ENCODE measurements around the gene ATXN1. TPM values are rescaled to one million over a fixed set of nuclear protein-coding genes. Genes with fewer than 3 reads are reported as not detected.

Gene ATXN1
- polyA plus RNA-seq, 1 donor (not counting 4 experiments of a cell fraction or from before 2014, with no cell fraction given), result 9.7 TPM

- Histone ChIP-seq H3K27ac (ENCODE audit: control insufficient read depth, insufficient read depth, low read length) (no peak overlapping the region), H3K9me1 (ENCODE audit: control insufficient read depth, extremely low read depth, insufficient read depth, low read length) (no peaks in the 10 kb centered on the region), H3K36me3 (ENCODE audit: control insufficient read depth in 2 of 2, extremely low read depth in 1 of 2, insufficient read depth in 2 of 2, low read length in 2 of 2) (no peaks in the 10 kb centered on the region), H3K79me2 (ENCODE audit: control insufficient read depth, insufficient read depth, low read length) (no peaks in the 10 kb centered on the region), H3K4me2 (ENCODE audit: control insufficient read depth, extremely low read depth, insufficient read depth, low read depth, low read length) (no peak overlapping the region), H2AFZ (ENCODE audit: control insufficient read depth, low read length) (no peak overlapping the region), H3K9me3 (ENCODE audit: control insufficient read depth, low read depth, low read length) (no peaks in the 10 kb centered on the region), H3K27me3 (ENCODE audit: control insufficient read depth, extremely low read depth, insufficient read depth, low read length) (no peaks in the 10 kb centered on the region), H3K9ac (ENCODE audit: control insufficient read depth, extremely low read depth, insufficient read depth, low read length) (no peak overlapping the region), H3K4me3 (ENCODE audit: control insufficient read depth in 2 of 3, extremely low read depth in 1 of 3, insufficient read depth in 2 of 3, low read depth in 1 of 3, low read length in 3 of 3) (no peak overlapping the region), H4K20me1 (ENCODE audit: control insufficient read depth, extremely low read depth, insufficient read depth, low read length) (no peaks in the 10 kb centered on the region), H3K4me1 (ENCODE audit: control insufficient read depth, extremely low read depth, insufficient read depth, low read length) (no peaks in the 10 kb centered on the region)
- DNase-seq (ENCODE audit: low read depth, low spot score) (no peak), FAIRE-seq (no peak)
- no peak for TF ChIP-seq CTCF (optimal IDR thresholded peaks at IDR 0.05 in 1 of 3, IDR thresholded peaks at IDR 0.05 in 1 of 3, conservative IDR thresholded peaks at IDR 0.05 in 1 of 3; ENCODE audit: extremely low read depth in 1 of 3, insufficient read depth in 2 of 3, low read length in 3 of 3)
- TF ChIP-seq EZH2 (IDR thresholded peaks at IDR 0.05; ENCODE audit: low read length), result no peak
- dilution Hi-C loops (cut with MboI; ENCODE audit: extremely low pct_ligation_motif_present, low sequenced_read_pairs), result no loop called here
Observed at GRCh38 chr6:16305246-16305725, 456.0 kb downstream of the ATXN1 start.

- Histone ChIP-seq H3K36me3 (ENCODE audit: control insufficient read depth in 2 of 2, extremely low read depth in 1 of 2, insufficient read depth in 2 of 2, low read length in 2 of 2) (no peaks in the 10 kb centered on the region), H3K9me3 (ENCODE audit: control insufficient read depth, low read depth, low read length) (no peaks in the 10 kb centered on the region), H3K79me2 (ENCODE audit: control insufficient read depth, insufficient read depth, low read length) (no peaks in the 10 kb centered on the region), H3K9ac (ENCODE audit: control insufficient read depth, extremely low read depth, insufficient read depth, low read length) (no peak overlapping the region), H3K4me2 (ENCODE audit: control insufficient read depth, extremely low read depth, insufficient read depth, low read depth, low read length) (no peak overlapping the region), H4K20me1 (ENCODE audit: control insufficient read depth, extremely low read depth, insufficient read depth, low read length) (no peaks in the 10 kb centered on the region), H3K9me1 (ENCODE audit: control insufficient read depth, extremely low read depth, insufficient read depth, low read length) (no peaks in the 10 kb centered on the region), H3K27ac (ENCODE audit: control insufficient read depth, insufficient read depth, low read length) (no peak overlapping the region), H3K4me1 (ENCODE audit: control insufficient read depth, extremely low read depth, insufficient read depth, low read length) (no peaks in the 10 kb centered on the region), H3K27me3 (ENCODE audit: control insufficient read depth, extremely low read depth, insufficient read depth, low read length) (no peaks in the 10 kb centered on the region), H2AFZ (ENCODE audit: control insufficient read depth, low read length) (no peak overlapping the region), H3K4me3 (ENCODE audit: control insufficient read depth in 2 of 3, extremely low read depth in 1 of 3, insufficient read depth in 2 of 3, low read depth in 1 of 3, low read length in 3 of 3) (no peak overlapping the region)
- TF ChIP-seq CTCF (optimal IDR thresholded peaks at IDR 0.05 in 1 of 3, IDR thresholded peaks at IDR 0.05 in 1 of 3, conservative IDR thresholded peaks at IDR 0.05 in 1 of 3; ENCODE audit: extremely low read depth in 1 of 3, insufficient read depth in 2 of 3, low read length in 3 of 3), result no peak
- no peak for TF ChIP-seq EZH2 (IDR thresholded peaks at IDR 0.05; ENCODE audit: low read length)
- dilution Hi-C loops (cut with MboI; ENCODE audit: extremely low pct_ligation_motif_present, low sequenced_read_pairs), result no loop called here
- no peak for DNase-seq (ENCODE audit: low read depth, low spot score)
- no peak for FAIRE-seq
Observed at GRCh38 chr6:16302721-16303552, 458.3 kb downstream of the ATXN1 start.

Measured in keratinocyte (primary cell).